Measurements from ENCODE around the gene PMM2.

DNA sequence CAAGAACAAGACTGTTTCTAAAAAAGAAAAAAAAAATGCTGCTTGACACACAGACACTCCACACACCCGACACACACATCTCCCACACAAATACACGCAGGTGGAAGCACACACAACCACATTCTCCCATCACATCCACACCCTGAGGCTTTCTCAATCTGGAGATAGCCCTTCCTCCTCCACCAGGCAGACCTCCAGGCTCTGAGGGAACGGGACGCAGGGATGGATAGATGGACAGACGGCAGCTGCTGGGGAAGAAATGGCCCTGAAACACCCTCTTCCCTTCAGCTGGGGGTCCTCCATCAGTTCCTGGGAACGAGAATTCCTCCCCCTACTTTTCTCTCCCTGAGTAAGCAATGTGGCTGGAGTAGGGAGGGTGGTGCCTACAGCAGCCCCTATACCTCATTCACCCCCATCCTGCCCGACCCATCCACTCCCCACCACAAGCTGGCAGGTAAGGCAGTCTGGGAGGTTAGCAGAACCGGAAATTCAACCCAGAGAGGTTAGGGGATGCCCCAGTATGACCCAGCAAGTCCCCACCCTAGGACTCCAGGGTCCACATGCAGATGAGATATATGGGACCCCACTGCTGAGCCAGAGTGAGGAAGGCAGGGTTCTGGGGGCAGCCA is 80.4 kb downstream of the PMM2 start:
- TF ChIP-seq EZH2phosphoT487 (IDR thresholded peaks at IDR 0.05; ENCODE audit: insufficient read depth, low read depth) (no peak), EZH2 (IDR thresholded peaks at IDR 0.05; ENCODE audit: insufficient read depth, poor library complexity, severe bottlenecking) (no peak)
